HEK293T (cell line): Measurements from ENCODE around the gene IQCC.

ENCODE experiments used
- ARNT ChIP-seq: fragments of 450-650 bp; IDR thresholded peaks from 2 replicates; pipeline ENCODE4 v1.6.1; 2017; ENCODE audit warnings: mild to moderate bottlenecking
- BHLHE40 ChIP-seq: fragments of 450-650 bp; IDR thresholded peaks from 2 replicates; pipeline ENCODE4 v1.6.1; 2016; ENCODE audit warnings: mild to moderate bottlenecking, moderate library complexity, borderline replicate concordance
- FOXA1 ChIP-seq: fragments of 450-650 bp; IDR thresholded peaks from 2 replicates; pipeline ENCODE4 v1.6.1; 2016; ENCODE audit warnings: mild to moderate bottlenecking
- FOXK2 ChIP-seq: fragments of 450-650 bp; IDR thresholded peaks from 2 replicates; pipeline ENCODE4 v1.6.1; 2016; ENCODE audit warnings: mild to moderate bottlenecking
- FOXM1 ChIP-seq: fragments of 450-650 bp; IDR thresholded peaks from 2 replicates; pipeline ENCODE4 v1.6.1; 2017; ENCODE audit warnings: mild to moderate bottlenecking, borderline replicate concordance
- HDGF ChIP-seq: fragments of 450-650 bp; IDR thresholded peaks from 2 replicates; pipeline ENCODE4 v1.6.1; 2017; ENCODE audit warnings: antibody characterized with exemption, borderline replicate concordance
- LEF1 ChIP-seq: fragments of 450-650 bp; IDR thresholded peaks from 2 replicates; pipeline ENCODE4 v1.6.1; 2017; ENCODE audit warnings: mild to moderate bottlenecking, borderline replicate concordance
- NFRKB ChIP-seq: fragments of 450-650 bp; IDR thresholded peaks from 2 replicates; pipeline ENCODE4 v1.6.1; 2016; ENCODE audit warnings: mild to moderate bottlenecking, moderate library complexity
- SP1 ChIP-seq: fragments of 450-650 bp; IDR thresholded peaks from 2 replicates; pipeline ENCODE4 v1.6.1; 2017
- SUZ12 ChIP-seq: fragments of 450-650 bp; IDR thresholded peaks from 2 replicates; pipeline ENCODE4 v1.6.1; 2016; ENCODE audit warnings: mild to moderate bottlenecking
- TARDBP ChIP-seq: fragments of 450-650 bp; IDR thresholded peaks from 2 replicates; pipeline ENCODE4 v1.6.1; 2016
- ZNF384 ChIP-seq: fragments of 450-650 bp; IDR thresholded peaks from 2 replicates; pipeline ENCODE4 v1.6.1; 2016

DNA sequence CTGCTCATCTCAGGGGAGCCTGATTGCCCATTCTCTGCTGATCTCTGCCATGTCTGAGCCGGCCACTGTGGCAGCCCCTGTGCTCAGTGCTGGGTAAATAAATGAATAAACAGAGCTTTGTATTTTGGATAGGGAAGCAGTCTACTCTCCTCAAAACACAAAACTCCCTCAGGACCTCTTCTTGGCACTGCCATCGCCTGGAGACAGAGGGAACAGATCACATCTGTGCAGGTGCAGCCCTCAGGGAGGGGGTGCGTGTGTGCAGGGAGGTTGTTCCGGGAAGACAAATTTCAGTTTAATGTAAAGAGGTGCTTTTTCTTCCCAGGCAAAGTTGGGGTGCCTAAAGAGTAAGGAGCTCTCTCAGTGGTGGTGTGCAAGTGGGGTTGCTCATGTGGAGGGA, 33.9 kb downstream of the IQCC start:
- no peak for TF ChIP-seq FOXM1
- TF ChIP-seq BHLHE40 = no peak
- TF ChIP-seq SUZ12 = no peak
- TF ChIP-seq FOXA1 = no peak
- TF ChIP-seq NFRKB = no peak
- no peak for TF ChIP-seq HDGF
- no peak for TF ChIP-seq LEF1
- no peak for TF ChIP-seq ARNT
- no peak for TF ChIP-seq SP1
- no peak for TF ChIP-seq ZNF384
- no peak for TF ChIP-seq FOXK2
- TF ChIP-seq TARDBP = no peak
